GM19372 (cell line): ENCODE results near the gene RBM8A.

Experiments
- ATAC-seq: cut with Tn5 transposase; IDR thresholded peaks from one replicate; pipeline ENCODE4 v1.9.1; 2021; ENCODE audit warnings: mild to moderate bottlenecking, low read depth, moderate library complexity; ENCODE audit not compliant: unreplicated experiment

RBM8A gene

DNA sequence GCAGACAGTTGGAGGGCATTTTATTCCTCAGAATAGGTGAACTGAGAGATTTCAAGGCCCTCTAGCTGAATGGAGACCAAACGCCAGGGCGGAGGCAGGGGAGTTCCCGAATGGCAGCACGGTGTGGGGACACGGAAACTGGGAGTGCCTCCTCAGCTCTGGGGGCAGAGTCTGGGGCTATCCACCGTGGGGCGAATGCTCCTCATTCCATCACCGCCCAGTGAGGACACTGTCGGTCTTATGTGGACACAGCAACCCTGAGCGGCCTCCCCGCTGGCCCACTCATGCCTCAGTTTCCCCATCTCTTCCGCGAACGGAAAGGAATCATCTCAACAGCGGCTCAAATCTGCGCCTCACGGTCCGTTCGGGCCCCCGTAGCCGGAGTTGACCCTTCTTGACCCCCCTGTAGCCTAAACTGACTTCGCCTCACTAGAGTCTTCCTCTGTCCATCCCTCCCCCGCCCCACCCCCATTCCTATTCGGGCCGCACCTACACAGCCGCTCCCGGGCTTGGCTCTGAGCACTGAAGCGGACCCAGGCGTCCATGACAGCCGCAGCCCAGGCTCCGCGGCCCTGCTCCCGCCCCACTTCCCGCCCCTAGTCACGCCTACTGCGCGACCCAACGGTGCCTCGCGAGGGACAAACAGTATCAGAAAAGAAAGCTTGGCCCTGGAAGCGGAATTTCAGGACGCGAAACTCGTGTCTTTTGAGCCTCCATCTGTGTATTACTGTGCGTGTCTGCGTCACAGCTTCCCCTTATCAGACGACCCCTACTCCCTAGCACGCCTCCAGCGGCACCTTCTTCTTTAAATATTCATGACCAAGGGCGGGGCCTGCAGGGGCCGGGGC is 8.9 kb downstream of the RBM8A start, which contains the start of gene PEX11B:
PEX11B (minus strand) TSS at position 574 of the 848 bp plus-strand sequence; CDS start at position 545, 29 bp downstream.
- peak; percentile 87 for ATAC-seq

- ATAC-seq: no peak
Measured at GRCh38 chr1:145917595-145917994, 9.7 kb downstream of the RBM8A start.

DNA sequence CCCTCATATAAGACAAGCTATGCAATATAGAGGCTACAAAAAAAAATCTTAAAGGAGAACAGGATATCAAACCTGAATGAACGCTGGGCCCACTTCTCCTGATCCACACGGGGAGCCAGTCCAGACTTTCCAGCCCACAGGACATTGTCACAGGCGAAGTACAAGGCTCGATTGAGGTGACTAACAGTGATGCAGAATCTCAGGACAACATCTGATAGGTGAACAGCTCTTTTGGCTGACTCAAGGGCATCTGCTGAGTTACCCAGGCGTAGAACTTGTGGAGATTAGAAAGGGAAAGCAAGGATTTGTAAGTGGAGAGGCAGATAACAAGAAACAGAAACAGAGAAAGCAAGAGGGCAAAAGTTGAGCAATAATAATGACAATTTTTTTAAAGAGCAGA is 10.5 kb downstream of the RBM8A start:
- ATAC-seq: no peak

DNA sequence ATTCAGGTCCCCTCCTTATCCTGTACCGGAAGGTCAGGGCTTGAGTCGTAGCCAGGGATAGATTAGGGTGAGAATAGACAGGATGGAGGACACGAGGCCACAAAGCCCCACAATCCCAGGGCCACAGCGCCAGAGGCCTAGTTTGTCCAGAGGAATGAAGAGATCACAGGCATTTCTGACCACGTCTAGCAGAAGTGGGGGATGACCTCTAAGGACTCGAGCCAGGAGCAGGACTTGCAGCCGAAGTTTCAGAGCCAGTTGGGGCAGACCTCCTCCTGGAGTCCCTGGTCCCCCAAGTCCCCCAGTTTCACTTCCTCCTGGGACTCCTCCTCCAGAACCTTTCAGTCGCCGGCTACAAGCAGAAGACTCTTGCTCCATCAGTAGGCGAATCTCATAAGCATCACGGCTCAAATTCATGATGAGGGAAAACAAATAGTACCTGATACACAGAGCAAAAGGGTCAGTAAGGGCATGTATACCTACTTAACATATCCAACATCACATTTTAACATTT is 15.1 kb downstream of the RBM8A start:
- ATAC-seq: no peak

DNA sequence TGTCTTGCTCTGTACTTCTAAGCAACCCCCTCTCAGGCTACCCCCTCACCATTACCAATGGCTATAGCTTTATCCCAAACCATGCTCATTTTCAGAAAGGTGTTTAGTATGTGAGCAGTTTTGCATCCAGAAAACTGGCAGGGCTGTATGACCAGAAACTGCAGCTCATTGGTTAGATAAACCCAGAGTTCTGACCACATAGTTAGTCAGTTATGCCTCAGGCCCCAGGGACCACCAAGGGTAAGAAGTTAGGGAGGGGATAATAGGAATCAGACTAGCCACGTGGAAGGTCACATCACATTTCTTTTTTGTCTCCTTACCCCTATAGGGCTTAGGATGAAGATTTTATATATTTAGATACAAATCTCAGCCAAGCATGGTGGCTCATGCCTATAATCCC is 18.6 kb downstream of the RBM8A start:
- no peak for ATAC-seq

GRCh38 chr1:145906954-145907753 is 20.1 kb downstream of the RBM8A start:
- no peak for ATAC-seq

DNA sequence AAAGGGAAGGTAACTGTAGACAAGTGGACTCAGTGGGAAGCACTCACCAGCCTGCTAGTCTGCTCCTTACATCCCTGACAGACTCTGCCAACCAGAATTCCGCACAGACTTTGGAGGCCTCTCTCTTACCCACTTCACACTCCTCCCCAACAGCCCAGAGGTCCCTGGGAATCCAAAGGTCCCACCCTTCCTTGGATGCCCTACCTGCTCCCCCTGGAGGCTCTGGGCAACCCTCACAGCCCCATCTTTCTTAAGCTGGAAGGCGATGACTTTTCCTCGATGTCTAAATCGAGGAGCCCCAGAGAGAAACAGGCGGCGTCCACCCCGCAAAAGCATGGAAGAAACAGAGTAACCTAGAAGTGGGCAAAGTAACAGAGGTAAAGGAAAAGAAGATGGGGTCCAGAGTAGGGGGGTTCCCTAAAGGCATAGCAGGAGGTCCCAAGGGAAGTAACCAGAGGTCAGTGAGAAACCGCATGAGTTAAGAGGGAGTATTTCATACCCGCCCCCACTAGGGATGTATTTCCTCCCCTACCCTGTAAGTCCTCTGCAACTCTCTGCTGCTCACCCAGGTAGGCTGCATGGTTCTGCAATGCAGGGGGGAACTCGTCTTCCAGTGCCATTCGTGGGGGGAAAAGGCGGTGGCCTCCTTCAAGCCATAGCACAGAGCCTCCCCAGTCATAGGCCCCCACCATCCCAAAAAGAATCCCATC is 25.8 kb downstream of the RBM8A start:
- no peak for ATAC-seq

DNA sequence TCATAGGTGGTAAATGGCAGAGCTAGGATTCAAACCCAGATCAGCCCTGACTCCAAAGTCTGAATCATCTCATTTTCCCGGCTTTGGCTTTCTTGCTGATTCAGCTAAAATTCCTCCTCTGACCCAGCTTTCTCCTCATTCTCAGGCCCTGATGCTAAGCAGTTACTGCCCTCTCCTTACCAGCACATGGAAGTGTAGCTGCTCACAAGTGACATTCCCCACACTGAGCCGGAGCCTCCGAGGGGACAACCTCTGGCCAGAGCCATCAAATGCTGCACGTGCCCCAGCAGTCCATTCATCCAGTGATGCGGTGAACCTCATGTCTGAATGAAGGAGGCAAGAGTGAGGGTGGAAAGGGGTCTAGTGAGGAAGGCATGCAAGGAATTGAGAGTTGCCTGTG is 28.5 kb downstream of the RBM8A start:
- no peak for ATAC-seq

DNA sequence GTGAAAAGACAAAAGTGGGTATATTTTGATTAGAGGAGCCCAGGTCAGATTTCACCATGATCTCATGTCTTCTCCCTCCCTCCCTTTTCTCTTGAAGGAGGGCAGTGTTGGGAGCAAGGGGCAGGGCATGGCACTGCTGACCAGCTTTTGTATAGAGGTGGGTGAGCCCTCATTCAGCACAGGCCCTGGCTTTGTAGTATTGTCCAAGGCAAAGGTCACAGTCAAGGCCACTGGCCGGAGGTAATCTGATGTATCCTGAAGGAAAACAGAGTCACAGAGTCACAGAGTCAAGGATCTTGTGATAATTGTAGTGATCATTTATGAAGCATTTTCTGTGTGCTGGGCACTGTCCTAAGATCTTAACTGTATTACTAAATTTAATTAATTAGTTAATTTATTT is 29.3 kb downstream of the RBM8A start:
- ATAC-seq: no peak

DNA sequence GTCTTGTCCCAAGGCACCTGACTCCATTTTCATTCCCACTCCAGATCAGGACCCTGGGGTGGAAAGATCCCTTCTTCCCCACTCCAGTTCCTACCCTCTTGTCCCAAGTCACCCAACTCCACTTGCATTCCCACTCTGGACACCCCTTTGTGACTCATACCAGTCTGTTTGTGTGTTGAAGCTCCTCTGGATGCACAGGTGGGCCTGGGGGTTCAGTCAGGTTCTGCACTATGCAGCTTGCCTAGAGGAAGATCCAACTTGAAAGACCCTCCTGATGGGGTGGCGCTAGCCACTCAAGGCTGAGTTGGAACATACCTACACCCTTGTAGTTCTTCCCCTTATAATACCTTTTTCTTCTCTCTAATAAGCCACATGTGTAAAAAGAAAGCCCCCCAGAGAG is 31.8 kb downstream of the RBM8A start:
- ATAC-seq: no peak

GRCh38 chr1:145893306-145894055 is 33.8 kb downstream of the RBM8A start:
- ATAC-seq: no peak

DNA sequence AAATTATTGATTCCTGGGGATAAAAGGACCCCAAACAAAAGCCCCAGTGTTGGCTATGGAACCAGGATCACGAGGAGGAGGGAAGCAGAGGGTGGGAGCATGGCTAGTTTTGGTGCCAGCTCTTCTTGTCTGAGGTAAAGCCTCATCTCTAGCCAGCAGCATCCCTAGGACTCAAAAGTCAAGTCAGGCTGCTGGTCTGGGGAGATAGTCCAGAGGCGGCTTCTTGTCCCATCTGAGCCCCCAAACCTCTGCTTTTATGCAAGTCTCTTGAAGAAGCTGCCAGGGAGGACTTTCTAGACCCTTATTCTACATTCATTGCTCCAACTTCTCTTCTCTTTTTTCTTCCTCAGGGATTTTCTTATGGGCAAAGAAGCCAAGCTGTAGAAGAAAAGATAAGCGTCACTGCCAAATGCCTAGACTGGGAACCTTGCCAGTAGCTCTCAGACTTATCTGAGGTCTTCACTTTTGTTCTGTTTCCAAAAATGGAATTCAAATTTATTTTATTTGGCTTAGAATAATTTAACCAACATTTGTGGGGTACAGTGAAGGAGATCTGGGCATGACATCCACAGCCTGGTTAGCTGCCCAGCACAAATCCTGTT is 34.7 kb downstream of the RBM8A start:
- ATAC-seq: no peak

DNA sequence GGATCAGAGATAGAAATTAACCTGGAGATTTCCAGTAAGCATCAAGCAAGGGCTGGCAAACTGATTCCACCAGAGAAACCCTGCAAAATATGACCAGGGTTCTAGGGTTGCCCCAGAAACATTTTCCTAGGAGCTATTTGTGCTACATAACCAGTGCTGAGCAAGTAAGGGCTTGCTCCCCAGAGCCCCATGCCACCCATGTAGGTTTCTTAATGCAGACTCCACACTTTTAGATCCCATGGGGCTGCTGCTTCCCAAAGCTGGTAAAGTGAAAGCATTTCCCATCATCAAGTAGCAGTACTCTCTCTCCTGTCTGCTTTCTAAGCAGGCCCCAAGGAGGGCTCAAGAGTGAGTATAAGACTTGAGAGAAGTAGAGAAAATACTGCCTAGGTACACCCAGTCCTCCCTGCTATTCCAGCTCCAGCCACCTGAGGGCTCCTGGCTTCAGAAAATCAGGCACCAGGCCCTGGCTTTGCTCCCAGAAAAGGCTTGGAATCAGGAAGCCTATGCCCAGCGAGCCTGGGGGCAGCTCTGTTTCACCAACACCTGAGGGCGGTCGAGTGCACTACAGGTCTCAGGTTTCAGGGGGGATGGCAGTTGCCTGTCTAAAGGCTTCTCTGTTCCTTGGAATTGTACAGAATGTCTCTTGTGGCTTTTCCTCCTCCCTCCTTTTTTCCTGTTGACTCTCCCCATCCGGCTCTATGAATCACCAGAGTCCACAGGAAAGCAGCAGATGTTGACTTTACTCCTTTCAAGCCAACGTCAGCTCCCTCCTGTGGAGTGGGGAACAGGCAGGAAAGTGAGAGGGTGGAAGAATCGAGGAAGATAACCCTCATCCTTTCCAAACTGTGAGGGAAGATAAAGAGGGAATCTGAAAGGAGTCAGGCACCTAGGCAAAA is 35.4 kb downstream of the RBM8A start:
- ATAC-seq: no peak

DNA sequence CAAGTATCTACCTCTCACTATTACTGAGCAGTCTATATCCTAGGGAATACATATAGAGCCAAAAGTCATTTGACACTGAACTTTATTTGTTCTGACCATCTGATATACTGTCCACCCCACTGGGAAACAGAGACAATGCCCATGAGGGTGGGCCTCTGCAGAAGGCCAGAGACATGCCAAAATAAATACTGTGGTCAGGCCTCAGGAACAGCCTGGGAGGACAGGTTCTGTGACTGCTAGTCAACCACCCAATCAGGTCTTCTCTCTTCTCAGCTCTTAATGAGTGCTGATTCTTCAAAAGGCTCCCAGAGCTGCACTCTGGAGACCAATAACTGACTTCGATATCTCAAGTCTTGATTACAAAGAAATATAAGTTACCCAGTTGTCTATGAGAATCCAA is 36.1 kb downstream of the RBM8A start:
- no peak for ATAC-seq

DNA sequence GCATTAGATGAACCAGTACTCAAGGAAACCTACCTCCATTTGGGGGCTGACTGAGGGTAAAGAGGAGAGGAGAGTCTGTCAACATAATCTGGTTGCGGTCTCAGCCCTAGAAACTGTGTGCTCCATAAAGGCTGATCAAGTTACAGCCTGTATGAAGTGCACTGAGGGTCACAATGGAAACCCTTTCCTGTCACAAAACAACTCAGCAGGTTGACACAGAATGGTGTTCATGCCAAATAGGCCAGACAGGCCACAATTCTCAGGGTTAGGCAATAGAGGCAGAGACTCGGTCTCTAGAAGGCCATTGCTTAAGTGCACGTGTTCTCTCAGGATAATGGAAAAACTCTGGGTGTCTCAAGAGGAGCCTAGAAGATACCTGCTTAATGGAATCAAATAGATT is 37.6 kb downstream of the RBM8A start:
- no peak for ATAC-seq

- ATAC-seq: no peak
Measured at GRCh38 chr1:145887631-145888030, 39.7 kb downstream of the RBM8A start.

- no peak for ATAC-seq
Measured at GRCh38 chr1:145886816-145887215, 40.5 kb downstream of the RBM8A start.

DNA sequence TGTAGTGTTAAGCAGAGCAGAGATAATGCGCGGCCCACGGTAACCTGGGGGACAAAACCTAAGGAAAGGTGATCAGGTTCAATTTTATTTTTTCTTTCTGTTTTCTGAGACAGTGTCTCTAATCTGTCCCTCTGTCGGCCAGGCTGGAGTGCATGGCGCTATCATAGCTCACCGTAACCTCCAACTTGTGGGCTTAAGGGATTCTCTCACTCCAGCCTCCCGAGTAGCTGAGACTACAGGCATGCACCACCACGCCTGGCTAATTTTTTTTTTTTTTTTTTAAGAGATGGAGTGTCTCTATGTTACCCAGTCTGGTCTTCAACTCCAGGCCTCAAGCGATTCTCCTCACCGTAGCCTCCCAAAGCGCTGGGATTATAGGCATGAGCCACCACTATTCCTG is 40.9 kb downstream of the RBM8A start:
- no peak for ATAC-seq
